GM21515 (cell line): Measurements from ENCODE around the gene LGALS9B.
"Not testable (repeated sequence)": the region's sequence is repeated elsewhere in the genome, so short reads cannot be mapped to it uniquely, and the experiment has no call there.

Source experiments
- ATAC-seq: cut with Tn5 transposase; IDR thresholded peaks from one replicate; pipeline ENCODE4 v1.9.1; 2021; ENCODE audit not compliant: unreplicated experiment

LGALS9B gene

DNA sequence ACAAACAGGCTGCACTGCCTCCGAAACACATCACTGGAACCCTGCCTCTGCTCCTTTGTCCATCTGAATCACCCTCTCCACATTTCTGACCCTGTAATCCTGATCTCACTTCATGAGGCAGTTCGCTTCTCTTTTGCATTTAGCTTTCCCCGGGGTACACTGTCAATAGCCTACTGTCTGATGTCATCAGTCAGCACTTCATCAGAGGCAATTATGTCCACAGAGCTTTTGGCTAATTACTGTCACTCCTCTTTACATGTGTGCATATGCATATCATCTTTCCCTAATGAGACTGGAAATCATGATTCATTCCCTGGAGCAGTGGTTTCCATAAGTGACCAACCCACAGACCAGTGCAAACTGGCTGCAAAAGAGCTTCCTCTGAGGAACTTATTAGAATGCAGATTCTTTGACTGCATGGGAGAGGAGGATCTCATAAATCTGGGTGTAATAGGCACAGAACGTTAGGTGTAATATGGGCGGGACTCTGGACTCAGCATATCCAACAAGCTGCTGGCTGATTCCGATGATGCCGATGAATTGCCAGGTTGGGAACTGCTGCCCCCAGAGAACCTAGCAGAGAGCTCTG is 49.8 kb downstream of the LGALS9B start:
- not testable (repeated sequence) for ATAC-seq

GRCh38 chr17:20416381-20416911 is 50.9 kb downstream of the LGALS9B start:
- not testable (repeated sequence) for ATAC-seq

- ATAC-seq, result not testable (repeated sequence)
These were observed 51.9 kb downstream of the LGALS9B start for GRCh38 chr17:20415479-20415878.

DNA sequence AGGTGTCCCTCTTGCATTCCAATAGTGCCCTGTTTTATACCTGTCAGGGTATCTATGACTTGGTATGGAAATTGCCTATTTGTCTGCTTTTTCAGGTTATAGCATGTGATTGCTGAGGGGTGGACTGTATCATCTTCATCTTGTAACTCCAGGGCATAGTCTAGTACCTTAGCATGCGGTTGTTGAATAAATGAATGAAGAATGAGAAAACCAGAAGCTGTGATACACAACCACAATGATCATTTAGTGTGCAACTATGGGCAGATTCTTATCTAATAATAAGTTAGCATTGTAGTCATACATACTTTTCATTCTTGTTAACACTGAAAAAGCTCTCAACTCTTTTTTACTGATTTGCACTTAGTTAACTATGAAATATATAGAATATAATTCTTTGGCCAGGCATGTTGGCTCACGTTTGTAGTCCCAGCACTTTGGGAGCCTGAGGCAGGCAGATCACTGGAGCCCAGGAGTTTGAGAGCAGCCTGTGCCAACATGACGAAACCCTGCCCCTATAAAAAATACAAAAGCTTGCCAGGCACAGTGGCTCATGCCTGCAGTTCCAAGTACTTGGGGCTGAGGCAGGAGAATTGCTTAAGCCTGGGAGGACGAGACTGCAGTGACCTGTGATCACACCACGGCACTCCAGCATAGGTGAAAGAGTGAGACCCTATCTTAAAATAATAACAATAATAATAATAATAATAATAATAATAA is 65.9 kb downstream of the LGALS9B start:
- ATAC-seq, result not testable (repeated sequence)

DNA sequence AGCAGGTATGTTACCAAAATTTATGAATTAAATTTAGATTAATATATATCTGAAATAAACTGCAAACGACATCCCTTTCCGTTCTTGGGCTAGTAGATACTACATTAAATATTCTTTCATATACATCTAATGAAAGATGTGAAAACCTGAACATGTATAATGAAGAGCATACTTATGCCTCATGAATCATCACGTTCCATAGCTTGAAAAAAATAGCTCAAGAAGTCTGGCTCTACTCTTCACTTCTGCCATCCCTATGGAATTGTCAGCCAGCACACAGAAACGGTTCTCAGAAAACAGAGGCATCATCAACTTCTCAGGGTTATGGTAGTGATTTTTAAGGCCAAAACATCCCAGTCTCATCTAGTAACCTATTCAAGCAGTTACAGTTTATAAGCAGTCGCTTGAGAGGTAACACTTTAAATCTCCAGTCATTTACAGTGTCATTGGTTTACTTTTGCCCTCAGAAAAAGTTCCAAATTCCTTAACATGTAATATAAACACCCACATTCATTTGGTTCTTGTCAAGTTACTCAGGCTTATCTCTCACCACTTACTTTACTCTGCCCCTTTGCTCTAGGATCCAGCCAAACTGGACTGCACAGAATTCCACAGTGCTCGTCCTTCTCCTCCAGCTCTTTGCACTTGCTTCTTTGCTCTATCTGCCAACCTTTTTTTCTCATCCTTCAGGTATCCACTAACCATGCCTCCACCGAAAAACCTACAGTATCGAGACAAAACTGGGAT is 66.6 kb downstream of the LGALS9B start:
- not testable (repeated sequence) for ATAC-seq
